ENCODE results near the gene CACNA2D1.

GRCh38 chr7:82105463-82105862 lies 338.1 kb downstream of the CACNA2D1 start:
- TF ChIP-seq CTCF (conservative IDR thresholded peaks at IDR 0.05 in 1 of 2, IDR thresholded peaks at IDR 0.05 in 1 of 2; ENCODE audit: low read depth in 1 of 2, low read length in 2 of 2) (no peak), EZH2 (IDR thresholded peaks at IDR 0.05; ENCODE audit: low read length, missing control alignments) (no peak)

All from fibroblast of lung (primary cell).